ENCODE measurements around the gene PABPC5.

DNA sequence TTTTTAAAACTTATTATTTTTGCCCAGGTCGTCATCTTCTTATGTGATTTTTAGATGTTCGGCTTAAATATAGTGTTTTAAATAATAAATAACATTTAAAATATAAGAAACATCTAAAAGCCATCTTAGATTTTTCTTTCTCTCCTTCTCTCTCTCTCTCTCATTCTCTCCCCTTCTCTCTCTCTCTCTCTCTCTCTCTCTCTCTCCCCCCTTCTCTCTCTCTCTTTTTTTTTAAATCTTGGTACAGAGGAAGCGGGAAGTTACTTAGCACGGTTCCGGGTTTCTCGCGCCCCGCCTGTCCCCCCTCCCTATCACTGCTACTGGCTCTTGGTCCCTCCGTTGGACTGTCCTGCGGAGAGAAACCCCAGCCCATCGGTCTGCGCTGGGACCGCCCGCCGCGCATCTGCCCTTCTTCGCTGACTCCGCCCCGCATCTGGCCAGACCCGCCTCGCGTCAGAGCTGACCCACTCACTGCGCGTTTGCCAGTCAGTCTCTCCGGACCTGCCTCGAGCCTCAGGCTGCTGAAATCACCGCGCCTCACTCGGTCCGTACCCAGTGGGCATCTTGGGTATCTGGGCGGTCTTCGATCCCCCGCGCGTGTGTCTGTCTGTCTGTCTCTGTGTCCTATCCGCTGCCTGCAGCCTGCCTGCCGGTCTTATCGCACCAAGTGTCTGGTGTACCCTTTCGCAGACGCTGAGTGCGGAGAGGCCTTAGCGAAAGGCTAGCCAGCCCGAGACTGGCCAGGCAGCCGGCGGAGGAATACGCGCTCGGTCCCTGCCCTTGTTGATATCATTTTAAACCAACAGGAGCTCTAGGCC lies at the start of gene PABPC5:
- TF ChIP-seq EZH2phosphoT487 (IDR thresholded peaks at IDR 0.05; ENCODE audit: borderline replicate concordance): no peak
- TF ChIP-seq, protein P1, sequence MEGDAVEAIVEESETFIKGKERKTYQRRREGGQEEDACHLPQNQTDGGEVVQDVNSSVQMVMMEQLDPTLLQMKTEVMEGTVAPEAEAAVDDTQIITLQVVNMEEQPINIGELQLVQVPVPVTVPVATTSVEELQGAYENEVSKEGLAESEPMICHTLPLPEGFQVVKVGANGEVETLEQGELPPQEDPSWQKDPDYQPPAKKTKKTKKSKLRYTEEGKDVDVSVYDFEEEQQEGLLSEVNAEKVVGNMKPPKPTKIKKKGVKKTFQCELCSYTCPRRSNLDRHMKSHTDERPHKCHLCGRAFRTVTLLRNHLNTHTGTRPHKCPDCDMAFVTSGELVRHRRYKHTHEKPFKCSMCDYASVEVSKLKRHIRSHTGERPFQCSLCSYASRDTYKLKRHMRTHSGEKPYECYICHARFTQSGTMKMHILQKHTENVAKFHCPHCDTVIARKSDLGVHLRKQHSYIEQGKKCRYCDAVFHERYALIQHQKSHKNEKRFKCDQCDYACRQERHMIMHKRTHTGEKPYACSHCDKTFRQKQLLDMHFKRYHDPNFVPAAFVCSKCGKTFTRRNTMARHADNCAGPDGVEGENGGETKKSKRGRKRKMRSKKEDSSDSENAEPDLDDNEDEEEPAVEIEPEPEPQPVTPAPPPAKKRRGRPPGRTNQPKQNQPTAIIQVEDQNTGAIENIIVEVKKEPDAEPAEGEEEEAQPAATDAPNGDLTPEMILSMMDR (conservative IDR thresholded peaks at IDR 0.05; ENCODE audit: low read length): no peak
